Measurements from ENCODE around the gene PINK1. TPM values are rescaled to one million over a fixed set of nuclear protein-coding genes. Genes with fewer than 3 reads are reported as not detected.

PINK1 gene
- total RNA-seq, 1 donor from 2014 or later, result 57.7 TPM

GRCh38 chr1:20698195-20698910 lies 65.1 kb downstream of the PINK1 start:
- no peak for TF ChIP-seq CTCF (IDR thresholded peaks at IDR 0.05; ENCODE audit: insufficient read depth, low read length, poor library complexity, severe bottlenecking)
- Histone ChIP-seq H3K36me3 (ENCODE audit: control insufficient read depth, insufficient read depth, low read length) (no peaks in the 10 kb centered on the region), H3K27me3 (ENCODE audit: control insufficient read depth, insufficient read depth, low read length) (no peaks in the 10 kb centered on the region), H3K4me3 (ENCODE audit: low read depth, low read length) (no peak overlapping the region)
- DNase-seq (ENCODE audit: low read depth), result peak; percentile 25

DNA sequence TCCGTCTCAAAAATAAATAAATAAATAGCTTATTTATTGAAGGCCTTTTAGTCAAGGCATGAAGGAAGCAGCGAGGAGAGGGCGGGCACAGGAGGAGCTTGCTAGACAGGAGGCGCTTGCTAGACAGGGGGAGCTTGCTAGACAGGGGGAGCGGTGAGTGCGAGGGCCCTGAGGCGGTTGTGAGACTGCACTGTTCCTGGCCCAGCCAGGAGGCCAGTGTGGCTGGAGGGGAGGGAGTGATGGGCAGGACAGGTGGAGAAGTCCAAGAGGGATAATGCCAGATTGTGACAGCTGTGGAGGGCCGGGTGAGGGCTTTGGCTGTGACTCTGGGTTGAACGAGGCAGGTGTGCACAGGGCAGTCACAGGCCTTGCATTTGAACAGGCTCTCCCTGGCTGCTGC lies 66.3 kb downstream of the PINK1 start:
- Histone ChIP-seq H3K36me3 (ENCODE audit: control insufficient read depth, insufficient read depth, low read length) (no peaks in the 10 kb centered on the region), H3K4me3 (ENCODE audit: low read depth, low read length) (no peak overlapping the region), H3K27me3 (ENCODE audit: control insufficient read depth, insufficient read depth, low read length) (no peaks in the 10 kb centered on the region)
- no peak for TF ChIP-seq CTCF (IDR thresholded peaks at IDR 0.05; ENCODE audit: insufficient read depth, low read length, poor library complexity, severe bottlenecking)
- no peak for DNase-seq (ENCODE audit: low read depth)

DNA sequence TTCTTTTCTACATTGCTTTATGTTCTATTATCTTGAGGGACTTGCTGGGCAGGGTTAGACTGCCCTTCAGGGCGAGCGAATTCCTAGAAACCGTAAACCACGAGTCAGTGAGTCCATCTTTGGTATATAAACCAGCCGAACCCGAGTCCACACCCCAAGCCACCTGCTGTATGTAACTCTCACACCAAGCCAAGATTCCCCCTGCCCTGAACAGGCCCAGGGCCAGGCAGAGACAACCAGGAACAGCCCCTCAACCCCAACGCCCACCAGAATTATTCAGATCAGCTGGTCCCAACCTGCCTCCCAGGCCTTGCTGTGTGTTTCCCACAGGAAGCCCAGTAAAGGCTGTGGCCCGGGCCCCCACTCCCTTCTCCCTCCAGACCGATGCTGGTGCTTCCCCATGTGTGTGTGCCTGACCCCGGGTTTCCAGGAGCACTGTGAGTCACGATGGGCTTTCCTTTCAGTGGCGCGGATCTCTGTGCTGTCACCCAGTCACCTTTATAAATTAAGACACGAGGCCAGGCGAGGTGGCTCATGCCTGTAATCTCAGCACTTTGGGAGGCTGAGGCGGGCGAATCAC lies 67.5 kb downstream of the PINK1 start:
- Histone ChIP-seq H3K27me3 (ENCODE audit: control insufficient read depth, insufficient read depth, low read length) (no peaks in the 10 kb centered on the region), H3K4me3 (ENCODE audit: low read depth, low read length) (no peak overlapping the region), H3K36me3 (ENCODE audit: control insufficient read depth, insufficient read depth, low read length) (no peaks in the 10 kb centered on the region)
- no peak for TF ChIP-seq CTCF (IDR thresholded peaks at IDR 0.05; ENCODE audit: insufficient read depth, low read length, poor library complexity, severe bottlenecking)
- no peak for DNase-seq (ENCODE audit: low read depth)

Other genes starting within 250 kb of the PINK1 start
- 39.8 and 42.6 TPM in 2 replicates for gene CAMK2N1, start 147.2 kb upstream of the PINK1 start, total RNA-seq
- 43.0 and 46.5 TPM in 2 replicates for gene MUL1, start 125.3 kb upstream of the PINK1 start, total RNA-seq
- 0.13 and 0.34 TPM in 2 replicates for gene FAM43B, start 80.9 kb upstream of the PINK1 start, total RNA-seq
- gene CDA, start 44.4 kb upstream of the PINK1 start, total RNA-seq, result 2.7 and 3.1 TPM in 2 replicates
- gene DDOST, start 27.9 kb downstream of the PINK1 start, total RNA-seq, result 327 and 347 TPM in 2 replicates
- 1.3 and 1.6 TPM in 2 replicates for gene KIF17, start 84.5 kb downstream of the PINK1 start, total RNA-seq
- gene SH2D5, start 99.2 kb downstream of the PINK1 start, total RNA-seq, result 11.7 and 17.5 TPM in 2 replicates
- gene HP1BP3, start 153.8 kb downstream of the PINK1 start, total RNA-seq, result 101 and 122 TPM in 2 replicates